ENCODE measurements around the gene PRCC. TPM values are rescaled to one million over a fixed set of nuclear protein-coding genes. Genes with fewer than 3 reads are reported as not detected.

The PRCC gene
- total and polyA plus RNA-seq, 8 donors = 18.5 to 41.6 (median 21.8) TPM

DNA sequence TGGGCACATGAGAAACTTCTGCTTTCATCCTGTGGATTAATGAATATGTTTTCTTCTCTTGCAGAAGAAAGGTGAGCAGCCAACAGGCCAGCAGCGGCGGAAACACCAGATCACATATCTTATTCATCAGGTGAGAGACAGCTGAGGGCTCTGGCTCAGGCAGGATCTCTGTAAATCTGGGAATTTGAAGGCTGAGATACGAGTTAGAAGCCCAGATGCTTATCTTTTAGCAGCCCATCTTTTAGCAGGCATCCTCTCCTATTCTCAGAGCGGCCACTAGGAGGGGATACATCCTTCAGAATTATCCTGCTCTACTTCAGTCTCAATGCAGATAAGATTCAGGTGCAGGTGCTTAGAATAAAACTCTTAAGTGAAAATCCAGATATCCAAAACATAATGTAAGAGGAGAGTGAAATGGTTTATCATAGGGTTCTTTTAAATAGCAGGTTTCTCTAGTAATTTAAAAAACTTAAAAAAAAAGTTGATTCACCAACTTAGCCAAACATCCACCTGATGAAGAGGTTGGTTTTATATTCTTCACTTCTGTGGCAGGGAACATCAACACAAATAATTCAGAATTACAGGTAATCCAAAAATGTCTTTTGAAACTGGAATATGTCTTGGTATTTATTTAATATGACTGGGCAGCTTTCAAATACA, 30.0 kb downstream of the PRCC start:
- Histone ChIP-seq H3K27ac (no peak overlapping the region), H3K4me1 (no peaks in the 10 kb centered on the region), H3K4me3 (no peak overlapping the region), H3K36me3 (peaks cover 5 to 81% (median 35%) of the 10 kb centered on the region in 3 donors), H3K9me3 (no peaks in the 10 kb centered on the region), H3K27me3 (no peaks in the 10 kb centered on the region)
- ATAC-seq (peak in 3 of 4 donors; percentile 70 to 77 (median 76)), FAIRE-seq (no peak), DNase-seq (no peak)
- TF ChIP-seq, protein P1, sequence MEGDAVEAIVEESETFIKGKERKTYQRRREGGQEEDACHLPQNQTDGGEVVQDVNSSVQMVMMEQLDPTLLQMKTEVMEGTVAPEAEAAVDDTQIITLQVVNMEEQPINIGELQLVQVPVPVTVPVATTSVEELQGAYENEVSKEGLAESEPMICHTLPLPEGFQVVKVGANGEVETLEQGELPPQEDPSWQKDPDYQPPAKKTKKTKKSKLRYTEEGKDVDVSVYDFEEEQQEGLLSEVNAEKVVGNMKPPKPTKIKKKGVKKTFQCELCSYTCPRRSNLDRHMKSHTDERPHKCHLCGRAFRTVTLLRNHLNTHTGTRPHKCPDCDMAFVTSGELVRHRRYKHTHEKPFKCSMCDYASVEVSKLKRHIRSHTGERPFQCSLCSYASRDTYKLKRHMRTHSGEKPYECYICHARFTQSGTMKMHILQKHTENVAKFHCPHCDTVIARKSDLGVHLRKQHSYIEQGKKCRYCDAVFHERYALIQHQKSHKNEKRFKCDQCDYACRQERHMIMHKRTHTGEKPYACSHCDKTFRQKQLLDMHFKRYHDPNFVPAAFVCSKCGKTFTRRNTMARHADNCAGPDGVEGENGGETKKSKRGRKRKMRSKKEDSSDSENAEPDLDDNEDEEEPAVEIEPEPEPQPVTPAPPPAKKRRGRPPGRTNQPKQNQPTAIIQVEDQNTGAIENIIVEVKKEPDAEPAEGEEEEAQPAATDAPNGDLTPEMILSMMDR (IDR thresholded peaks at IDR 0.05) = peak; percentile 22 to 55 (median 45)
- intact Hi-C loops (cut with DNase I) = no loop called here
- WGBS, 2 donors = 59 to 66% methylated on average over 4 of the region's 4 CpGs

DNA sequence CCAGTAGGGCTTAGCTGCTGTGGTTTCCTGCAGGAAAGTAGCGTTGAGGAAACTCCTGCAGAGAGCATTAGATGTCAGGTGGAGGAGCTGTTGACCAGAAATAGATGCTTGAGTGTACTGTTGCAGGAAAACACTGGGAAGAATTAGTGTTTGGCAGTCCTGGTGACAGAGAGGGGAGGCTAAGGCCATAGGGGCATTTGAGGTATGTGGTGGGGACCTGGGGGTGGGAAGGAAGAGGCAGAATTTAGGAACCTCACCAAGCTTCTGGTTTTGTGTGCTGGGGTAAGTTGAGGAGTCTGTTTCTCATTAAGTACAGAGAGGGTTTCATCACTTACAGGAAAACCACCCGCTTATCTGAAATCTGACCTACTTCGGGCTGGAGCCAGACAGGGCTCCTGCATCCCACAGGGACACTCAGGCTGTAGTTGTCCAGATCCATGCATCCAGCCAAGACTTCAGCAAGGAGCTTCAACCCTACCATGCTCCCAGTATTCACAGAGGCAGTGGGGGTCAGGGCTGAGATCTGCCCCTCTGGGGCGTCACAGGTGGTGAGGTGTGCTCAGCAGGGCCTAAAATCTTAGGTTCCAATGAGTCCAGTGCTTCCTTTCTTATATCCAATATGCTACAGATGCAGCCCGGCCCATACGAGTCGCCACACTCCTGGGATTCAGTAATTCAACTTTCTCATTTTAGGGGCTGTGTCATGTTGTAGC, 34.2 kb downstream of the PRCC start:
- peak in 3 of 4 donors; percentile 27 to 51 (median 32) for ATAC-seq
- intact Hi-C loops (cut with DNase I) = no loop called here
- Histone ChIP-seq H3K9me3 (no peaks in the 10 kb centered on the region), H3K27me3 (no peaks in the 10 kb centered on the region), H3K36me3 (peaks cover 5 to 43% (median 11%) of the 10 kb centered on the region in 3 donors), H3K4me1 (no peaks in the 10 kb centered on the region), H3K4me3 (no peak overlapping the region), H3K27ac (no peak overlapping the region)
- no peak for FAIRE-seq
- TF ChIP-seq, protein P1 (IDR thresholded peaks at IDR 0.05) = no peak
- WGBS, 2 donors = 74 to 80% methylated on average over 7 of the region's 7 CpGs
- no peak for DNase-seq

DNA sequence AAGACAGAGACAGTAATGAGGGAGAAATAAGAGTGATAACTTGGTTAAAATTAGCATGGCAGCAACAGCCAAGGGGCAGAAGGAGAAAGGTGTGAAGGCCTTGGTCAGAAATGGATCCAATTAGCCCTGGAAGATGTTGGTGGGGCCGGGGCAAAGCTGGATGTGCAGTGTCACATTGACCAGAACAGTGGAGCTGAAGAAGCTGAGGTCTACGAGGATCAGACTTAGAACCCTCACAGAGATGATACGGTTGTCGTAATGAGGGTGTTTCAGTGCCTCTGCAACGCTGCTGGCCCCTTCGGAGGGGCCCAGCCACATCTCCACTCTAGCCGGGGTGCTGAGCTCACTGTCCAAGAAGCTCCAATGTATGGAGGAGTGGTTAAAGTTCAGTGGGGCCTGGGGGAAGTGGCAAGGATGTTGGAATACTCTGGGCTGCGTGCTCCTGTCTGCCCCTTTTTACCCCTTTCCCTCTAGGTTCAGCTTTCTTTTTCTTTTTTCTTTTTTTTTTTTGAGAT, 35.1 kb downstream of the PRCC start:
- 92 to 94% methylated on average over 8 of the region's 8 CpGs for WGBS, 2 donors
- no peak overlapping the region for H3K4me3 ChIP-seq
- intact Hi-C loops (cut with DNase I) = no loop called here
- FAIRE-seq (no peak), ATAC-seq (no peak), DNase-seq (no peak)
- no peaks in the 10 kb centered on the region for H3K9me3 ChIP-seq
- H3K27me3 ChIP-seq = no peaks in the 10 kb centered on the region
- H3K4me1 ChIP-seq = no peaks in the 10 kb centered on the region
- H3K27ac ChIP-seq = no peak overlapping the region
- H3K36me3 ChIP-seq = peaks cover 5 to 36% (median 10%) of the 10 kb centered on the region in 3 donors
- TF ChIP-seq, protein P1 (IDR thresholded peaks at IDR 0.05) = no peak

DNA sequence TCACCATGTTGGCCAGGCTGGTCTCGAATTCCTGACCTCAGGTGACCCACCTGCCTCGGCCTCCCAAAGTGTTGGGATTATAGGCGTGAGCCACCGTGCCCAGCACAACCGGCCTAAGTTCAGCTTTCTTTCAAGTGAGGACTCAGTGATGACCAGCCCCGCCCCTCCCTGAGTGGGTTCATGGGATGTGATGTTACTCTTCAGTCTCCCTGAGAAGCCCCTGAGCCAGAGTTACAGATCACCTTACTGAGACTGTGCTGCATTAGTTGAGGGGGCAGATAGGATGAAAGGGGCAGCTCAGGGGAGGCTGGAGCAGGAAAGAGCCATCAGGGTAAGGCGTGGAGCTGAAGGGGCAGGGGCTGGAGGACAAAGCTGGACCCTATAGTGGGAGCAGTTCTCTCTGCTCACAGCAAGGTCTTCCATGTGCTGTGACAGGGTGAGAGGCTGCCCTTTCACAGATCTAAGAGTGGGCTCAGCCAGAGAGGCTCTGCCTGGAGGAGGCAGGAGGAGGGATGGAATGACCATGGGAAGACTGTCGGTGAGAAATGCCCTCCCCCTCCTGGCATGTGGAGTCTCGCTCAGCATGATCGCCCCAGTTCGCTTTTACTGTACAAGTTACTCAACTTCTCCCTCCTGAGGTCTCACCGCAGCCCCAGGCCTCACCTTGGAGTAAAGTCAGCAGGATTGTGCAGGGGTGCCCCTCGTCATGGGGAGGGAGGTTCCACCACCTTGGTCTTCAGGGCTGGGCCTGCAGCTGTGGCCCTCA, 35.9 kb downstream of the PRCC start:
- Histone ChIP-seq H3K9me3 (no peaks in the 10 kb centered on the region), H3K27me3 (no peaks in the 10 kb centered on the region), H3K4me3 (no peak overlapping the region), H3K36me3 (peaks cover 2 to 28% (median 5%) of the 10 kb centered on the region in 3 donors), H3K27ac (no peak overlapping the region), H3K4me1 (no peaks in the 10 kb centered on the region)
- 80 to 86% methylated on average over 13 of the region's 13 CpGs for WGBS, 2 donors
- FAIRE-seq (no peak), DNase-seq (no peak), ATAC-seq (no peak)
- TF ChIP-seq, protein P1 (IDR thresholded peaks at IDR 0.05) = no peak
- intact Hi-C loops (cut with DNase I) = no loop called here
